Epithelial cell of proximal tubule (primary cell): ENCODE data around the gene ADAMTSL1. TPM values are rescaled to one million over a fixed set of nuclear protein-coding genes. Genes with fewer than 3 reads are reported as not detected.

Source experiments
- DNase-seq: peaks from one replicate; pipeline ENCODE4 v3.0.0-alpha.2; 2011; ENCODE audit warnings: low read depth
- H3K4me3 ChIP-seq: 2 replicates; pipeline ENCODE4 v1.5.1; 2011; ENCODE audit warnings: low read depth, mild to moderate bottlenecking, low read length
- CTCF ChIP-seq: conservative IDR thresholded peaks from 2 replicates; pipeline ENCODE4 v1.5.1; 2012; ENCODE audit warnings: low read depth, mild to moderate bottlenecking, low read length
- total RNA-seq: library from RNA; depleted of rRNA; stranded (reverse); fragments of >200 nt; gene quantifications from 2 replicates; pipeline ENCODE4 v1.2.3, GENCODE V29; 2015

Gene ADAMTSL1
- total RNA-seq, 1 donor from 2014 or later = 2.8 TPM

- no peak overlapping the region for H3K4me3 ChIP-seq
- no peak for DNase-seq
- TF ChIP-seq CTCF = no peak
These were observed 437.9 kb downstream of the ADAMTSL1 start for GRCh38 chr9:18911714-18912342.

GRCh38 chr9:18920141-18921084 is 446.5 kb downstream of the ADAMTSL1 start:
- no peak overlapping the region for H3K4me3 ChIP-seq
- DNase-seq = no peak
- no peak for TF ChIP-seq CTCF

GRCh38 chr9:18921366-18922075 is 447.6 kb downstream of the ADAMTSL1 start:
- TF ChIP-seq CTCF = no peak
- H3K4me3 ChIP-seq = no peak overlapping the region
- no peak for DNase-seq

- H3K4me3 ChIP-seq = no peak overlapping the region
- no peak for TF ChIP-seq CTCF
- DNase-seq = no peak
These were observed 448.4 kb downstream of the ADAMTSL1 start for GRCh38 chr9:18922161-18922885.

GRCh38 chr9:18923167-18923566 is 449.2 kb downstream of the ADAMTSL1 start:
- no peak overlapping the region for H3K4me3 ChIP-seq
- no peak for TF ChIP-seq CTCF
- DNase-seq = no peak

GRCh38 chr9:18923671-18924430 is 449.9 kb downstream of the ADAMTSL1 start:
- no peak for TF ChIP-seq CTCF

More at GRCh38 chr9:18923671-18924430, 449.9 kb downstream of the ADAMTSL1 start:
- no peak overlapping the region for H3K4me3 ChIP-seq
- DNase-seq = no peak
